HEK293 (cell line): Measurements from ENCODE around the gene ADAMTSL2.

ENCODE experiments used
- CTCF ChIA-PET: fragments of 350-600 bp; formaldehyde crosslinking; extraction: SDS; loops from one replicate; lab custom pipeline; 2021; ENCODE audit warnings: antibody characterized with exemption; lab: Yijun Ruan, JAX
- POLR2A ChIA-PET: fragments of 300-600 bp; formaldehyde crosslinking; extraction: SDS; loops from one replicate; lab custom pipeline; 2020; ENCODE audit warnings: antibody characterized with exemption, inconsistent platforms; lab: Yijun Ruan, JAX
- H3K27ac ChIP-seq: fragments of 200-500 bp; sonication (Bioruptor generic); 2 replicates; pipeline ENCODE4 v1.5.1; 2014; ENCODE audit warnings: low read depth, low read length, control low read depth, inconsistent platforms; ENCODE audit errors: extremely low read depth
- H3K36me3 ChIP-seq, 2 experiments: fragments of 200-500 bp in 1 of 2; sonication (Bioruptor generic) in 1 of 2; 1 replicate in 1 of 2; 2 replicates in 1 of 2; pipeline ENCODE4 v1.5.1; 2014 to 2017; ENCODE audit warnings: inconsistent platforms in 2 of 2, low read length in 2 of 2; ENCODE audit not compliant: control insufficient read depth in 2 of 2, insufficient read depth in 1 of 2
- H3K4me1 ChIP-seq: fragments of 200-500 bp; sonication (Bioruptor generic); 2 replicates; pipeline ENCODE4 v1.5.1; 2014; ENCODE audit warnings: mild to moderate bottlenecking, low read length, inconsistent platforms; ENCODE audit not compliant: control insufficient read depth, insufficient read depth
- H3K4me3 ChIP-seq: 2 replicates; pipeline ENCODE4 v1.5.1; 2011; ENCODE audit warnings: low read depth, mild to moderate bottlenecking, control low read depth, low read length, moderate library complexity
- H3K9me3 ChIP-seq: fragments of 200-500 bp; sonication (Bioruptor generic); 2 replicates; pipeline ENCODE4 v1.5.1; 2014; ENCODE audit warnings: low read depth, low read length, inconsistent platforms; ENCODE audit not compliant: control insufficient read depth, insufficient read depth
- EGR2 ChIP-seq: fragments of 450-650 bp; formaldehyde crosslinking; IDR thresholded peaks from 2 replicates; pipeline ENCODE4 v1.5.1; 2016; ENCODE audit warnings: low read depth, missing biosample characterization, missing genetic modification characterization
- GLIS2 ChIP-seq: fragments of 450-650 bp; formaldehyde crosslinking; IDR thresholded peaks from 2 replicates; pipeline ENCODE4 v1.5.1; 2016; ENCODE audit warnings: missing biosample characterization, missing genetic modification characterization
- HOXA7 ChIP-seq: sonication (generic); formaldehyde crosslinking; IDR thresholded peaks from 2 replicates; pipeline ENCODE4 v1.8.1; 2022; ENCODE audit warnings: missing genetic modification reagents, borderline replicate concordance
- KLF1 ChIP-seq: fragments of 450-650 bp; formaldehyde crosslinking; IDR thresholded peaks from 2 replicates; pipeline ENCODE4 v1.5.1; 2016; ENCODE audit warnings: missing biosample characterization, missing genetic modification characterization
- KLF10 ChIP-seq: fragments of 450-650 bp; IDR thresholded peaks from 2 replicates; pipeline ENCODE4 v1.5.1; 2018; ENCODE audit warnings: missing biosample characterization, mild to moderate bottlenecking, missing genetic modification characterization
- KLF17 ChIP-seq: fragments of 450-650 bp; formaldehyde crosslinking; IDR thresholded peaks from 2 replicates; pipeline ENCODE4 v1.5.1; 2016; ENCODE audit warnings: missing biosample characterization, missing genetic modification characterization
- MYNN ChIP-seq: fragments of 450-650 bp; formaldehyde crosslinking; IDR thresholded peaks from 2 replicates; pipeline ENCODE4 v1.5.1; 2016; ENCODE audit warnings: missing biosample characterization, missing genetic modification characterization, borderline replicate concordance
- SALL2 ChIP-seq: fragments of 450-650 bp; formaldehyde crosslinking; IDR thresholded peaks from 2 replicates; pipeline ENCODE4 v1.5.0; 2017; ENCODE audit warnings: missing biosample characterization, mild to moderate bottlenecking, missing genetic modification characterization, borderline replicate concordance
- ZBTB26 ChIP-seq: fragments of 450-650 bp; formaldehyde crosslinking; optimal IDR thresholded peaks from 2 replicates; pipeline ENCODE3; 2016; ENCODE audit warnings: missing biosample characterization, mild to moderate bottlenecking, missing genetic modification characterization
- ZEB2 ChIP-seq: fragments of 450-650 bp; formaldehyde crosslinking; IDR thresholded peaks from 2 replicates; pipeline ENCODE4 v1.5.1; 2016; ENCODE audit warnings: missing biosample characterization, missing genetic modification characterization
- ZFHX2 ChIP-seq: fragments of 450-650 bp; formaldehyde crosslinking; conservative IDR thresholded peaks from 2 replicates; pipeline ENCODE4 v1.5.1; 2016; ENCODE audit warnings: missing biosample characterization, missing genetic modification characterization
- ZNF140 ChIP-seq: fragments of 450-650 bp; formaldehyde crosslinking; IDR thresholded peaks from 2 replicates; pipeline ENCODE4 v1.5.1; 2016; ENCODE audit warnings: missing biosample characterization, missing genetic modification characterization
- ZNF175 ChIP-seq: fragments of 450-650 bp; formaldehyde crosslinking; IDR thresholded peaks from 2 replicates; pipeline ENCODE4 v1.5.1; 2016; ENCODE audit warnings: missing biosample characterization, missing genetic modification characterization
- ZNF280D ChIP-seq: fragments of 450-650 bp; formaldehyde crosslinking; IDR thresholded peaks from 2 replicates; pipeline ENCODE4 v1.5.1; 2016; ENCODE audit warnings: missing biosample characterization, missing genetic modification characterization
- ZNF350 ChIP-seq: fragments of 450-650 bp; formaldehyde crosslinking; IDR thresholded peaks from 2 replicates; pipeline ENCODE4 v1.5.0; 2017; ENCODE audit warnings: missing biosample characterization, mild to moderate bottlenecking, missing genetic modification characterization
- ZNF398 ChIP-seq: fragments of 450-650 bp; formaldehyde crosslinking; IDR thresholded peaks from 2 replicates; pipeline ENCODE4 v1.5.1; 2017; ENCODE audit warnings: missing biosample characterization, missing genetic modification characterization
- ZNF48 ChIP-seq: fragments of 450-650 bp; formaldehyde crosslinking; IDR thresholded peaks from 2 replicates; pipeline ENCODE4 v1.5.1; 2016; ENCODE audit warnings: missing biosample characterization, missing genetic modification characterization
- ZNF510 ChIP-seq: fragments of 450-650 bp; formaldehyde crosslinking; IDR thresholded peaks from 2 replicates; pipeline ENCODE4 v1.5.1; 2018; ENCODE audit warnings: mild to moderate bottlenecking, missing genetic modification characterization, missing biosample characterization; ENCODE audit not compliant: insufficient replicate concordance
- ZNF521 ChIP-seq: fragments of 450-650 bp; formaldehyde crosslinking; IDR thresholded peaks from 2 replicates; pipeline ENCODE4 v1.5.1; 2017; ENCODE audit warnings: missing biosample characterization, mild to moderate bottlenecking, missing genetic modification characterization
- ZNF548 ChIP-seq: fragments of 450-650 bp; formaldehyde crosslinking; IDR thresholded peaks from 2 replicates; pipeline ENCODE4 v1.5.1; 2016; ENCODE audit warnings: missing biosample characterization, missing genetic modification characterization
- ZNF600 ChIP-seq: fragments of 450-650 bp; formaldehyde crosslinking; IDR thresholded peaks from 2 replicates; pipeline ENCODE4 v1.5.1; 2016; ENCODE audit warnings: missing biosample characterization, missing genetic modification characterization
- ZNF654 ChIP-seq: fragments of 450-650 bp; formaldehyde crosslinking; IDR thresholded peaks from 2 replicates; pipeline ENCODE4 v1.5.1; 2016; ENCODE audit warnings: low read depth, missing biosample characterization, missing genetic modification characterization
- ZNF747 ChIP-seq: fragments of 450-650 bp; formaldehyde crosslinking; IDR thresholded peaks from 2 replicates; pipeline ENCODE4 v1.5.1; 2016; ENCODE audit warnings: missing biosample characterization, missing genetic modification characterization
- ZXDB ChIP-seq: fragments of 450-650 bp; formaldehyde crosslinking; IDR thresholded peaks from 2 replicates; pipeline ENCODE4 v1.5.1; 2016; ENCODE audit warnings: missing biosample characterization, missing genetic modification characterization

The ADAMTSL2 gene

GRCh38 chr9:133524679-133525228 lies 9.8 kb upstream of the ADAMTSL2 start, which contains the start of gene MYMK:
Gene MYMK (minus strand): TSS chr9:133524959. CDS start chr9:133524844, 115 bp downstream.
- H3K36me3 ChIP-seq, result no peaks in the 10 kb centered on the region
- TF ChIP-seq ZBTB26 (tag by site-specific recombination) (no peak), KLF10 (tag by site-specific recombination) (no peak), ZNF48 (tag by site-specific recombination) (no peak), GLIS2 (tag by site-specific recombination) (no peak), KLF17 (tag by site-specific recombination) (no peak), ZNF747 (tag by site-specific recombination) (no peak), HOXA7 (no peak), MYNN (tag by site-specific recombination) (no peak), SALL2 (tag by site-specific recombination) (no peak)
- CTCF ChIA-PET, result interaction anchor here (1.7 kb wide), 1 partner anchor 8 kb away, joined by 7 read pairs; no protein-coding TSS in a partner anchor
- H3K4me1 ChIP-seq, result no peaks in the 10 kb centered on the region
- POLR2A ChIA-PET, result no interaction called here
- H3K9me3 ChIP-seq, result no peaks in the 10 kb centered on the region
- H3K27ac ChIP-seq, result no peak within 1 kb of the TSS
- H3K4me3 ChIP-seq, result no peak within 1 kb of the TSS

- POLR2A ChIA-PET, result no interaction called here
- Histone ChIP-seq H3K4me1 (no peaks in the 10 kb centered on the region), H3K36me3 (no peaks in the 10 kb centered on the region), H3K27ac (no peak overlapping the region), H3K4me3 (no peak overlapping the region)
- CTCF ChIA-PET, result no interaction called here
- TF ChIP-seq ZEB2, result no peak
- TF ChIP-seq ZNF350 (tag by site-specific recombination), result no peak
- TF ChIP-seq ZNF280D (tag by site-specific recombination), result no peak
- no peak for TF ChIP-seq ZNF548 (tag by site-specific recombination)
- TF ChIP-seq ZNF521 (tag by site-specific recombination), result no peak
- no peak for TF ChIP-seq ZNF140 (tag by site-specific recombination)
- TF ChIP-seq, all 188 proteins: peak for 0
- no peaks in the 10 kb centered on the region for H3K9me3 ChIP-seq
These were observed 8.8 kb upstream of the ADAMTSL2 start for GRCh38 chr9:133525677-133526076.

- H3K36me3 ChIP-seq, result no peaks in the 10 kb centered on the region
- no peak overlapping the region for H3K4me3 ChIP-seq
- no peaks in the 10 kb centered on the region for H3K9me3 ChIP-seq
- H3K4me1 ChIP-seq, result no peaks in the 10 kb centered on the region
- POLR2A ChIA-PET, result no interaction called here
- CTCF ChIA-PET, result interaction anchor here (0.6 to 1.1 kb wide), 3 partner anchors 8 to 467 kb away, joined by 3 read pairs; no protein-coding TSS in a partner anchor
- TF ChIP-seq ZNF398 (no peak), HOXA7 (no peak), ZNF654 (tag by site-specific recombination) (no peak), ZFHX2 (tag by site-specific recombination) (0 out of 2 replicates have a peak, but pooled peaks have one; percentile 20), ZNF510 (no peak), EGR2 (peak; percentile 45; the same call in 1 of the 2 replicates), ZNF175 (tag by site-specific recombination) (no peak), ZNF600 (tag by site-specific recombination) (no peak), KLF1 (tag by site-specific recombination) (no peak), ZXDB (no peak)
- no peak overlapping the region for H3K27ac ChIP-seq
These were observed 7.7 kb upstream of the ADAMTSL2 start for GRCh38 chr9:133526721-133527321.
